SK-N-SH (cell line): Measurements from ENCODE around the gene PDE2A.

Source experiments
- EZH2phosphoT487 ChIP-seq: fragments of 200-600 bp; sonication (generic); IDR thresholded peaks from 2 replicates; pipeline ENCODE4 v1.6.1; 2017; ENCODE audit warnings: low read depth, mixed run types, mild to moderate bottlenecking, antibody characterized with exemption, moderate library complexity, borderline replicate concordance
- PBX3 ChIP-seq: IDR thresholded peaks from 2 replicates; pipeline ENCODE4; 2012
- POLR2AphosphoS5 ChIP-seq: IDR thresholded peaks from 2 replicates; pipeline ENCODE4 v1.6.1; 2012; ENCODE audit warnings: low read depth, low read length
- RAD21 ChIP-seq: IDR thresholded peaks from 2 replicates; pipeline ENCODE4 v1.6.1; 2012; ENCODE audit warnings: mild to moderate bottlenecking, low read length
- RCOR1 ChIP-seq: fragments of 150-350 bp; IDR thresholded peaks from 2 replicates; pipeline ENCODE4 v1.6.1; 2017; ENCODE audit warnings: antibody characterized with exemption, low read length
- RFX5 ChIP-seq: IDR thresholded peaks from 2 replicates; pipeline ENCODE4 v1.6.1; 2012; ENCODE audit warnings: mild to moderate bottlenecking, improper control_type of control experiment, low read length
- YY1 ChIP-seq: IDR thresholded peaks from 2 replicates; pipeline ENCODE4 v1.4.0; 2012; ENCODE audit warnings: low read depth, mild to moderate bottlenecking
- TF ChIP-seq, protein P1 (sequence below): fragments of 200-600 bp; sonication (generic); IDR thresholded peaks from 2 replicates; pipeline ENCODE4 v1.6.1; 2017; ENCODE audit warnings: antibody characterized with exemption, mild to moderate bottlenecking, moderate library complexity
- TF ChIP-seq, protein P2 (sequence below): fragments of 150-350 bp; IDR thresholded peaks from 2 replicates; pipeline ENCODE4 v1.6.1; 2016; ENCODE audit warnings: mild to moderate bottlenecking, low read depth, low read length

- TF ChIP-seq RAD21 = no peak
- TF ChIP-seq RFX5 = no peak
- no peak for TF ChIP-seq RCOR1
- TF ChIP-seq, protein P1, sequence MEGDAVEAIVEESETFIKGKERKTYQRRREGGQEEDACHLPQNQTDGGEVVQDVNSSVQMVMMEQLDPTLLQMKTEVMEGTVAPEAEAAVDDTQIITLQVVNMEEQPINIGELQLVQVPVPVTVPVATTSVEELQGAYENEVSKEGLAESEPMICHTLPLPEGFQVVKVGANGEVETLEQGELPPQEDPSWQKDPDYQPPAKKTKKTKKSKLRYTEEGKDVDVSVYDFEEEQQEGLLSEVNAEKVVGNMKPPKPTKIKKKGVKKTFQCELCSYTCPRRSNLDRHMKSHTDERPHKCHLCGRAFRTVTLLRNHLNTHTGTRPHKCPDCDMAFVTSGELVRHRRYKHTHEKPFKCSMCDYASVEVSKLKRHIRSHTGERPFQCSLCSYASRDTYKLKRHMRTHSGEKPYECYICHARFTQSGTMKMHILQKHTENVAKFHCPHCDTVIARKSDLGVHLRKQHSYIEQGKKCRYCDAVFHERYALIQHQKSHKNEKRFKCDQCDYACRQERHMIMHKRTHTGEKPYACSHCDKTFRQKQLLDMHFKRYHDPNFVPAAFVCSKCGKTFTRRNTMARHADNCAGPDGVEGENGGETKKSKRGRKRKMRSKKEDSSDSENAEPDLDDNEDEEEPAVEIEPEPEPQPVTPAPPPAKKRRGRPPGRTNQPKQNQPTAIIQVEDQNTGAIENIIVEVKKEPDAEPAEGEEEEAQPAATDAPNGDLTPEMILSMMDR = no peak
- TF ChIP-seq POLR2AphosphoS5 = no peak
- TF ChIP-seq EZH2phosphoT487 = no peak
- TF ChIP-seq, protein P2, sequence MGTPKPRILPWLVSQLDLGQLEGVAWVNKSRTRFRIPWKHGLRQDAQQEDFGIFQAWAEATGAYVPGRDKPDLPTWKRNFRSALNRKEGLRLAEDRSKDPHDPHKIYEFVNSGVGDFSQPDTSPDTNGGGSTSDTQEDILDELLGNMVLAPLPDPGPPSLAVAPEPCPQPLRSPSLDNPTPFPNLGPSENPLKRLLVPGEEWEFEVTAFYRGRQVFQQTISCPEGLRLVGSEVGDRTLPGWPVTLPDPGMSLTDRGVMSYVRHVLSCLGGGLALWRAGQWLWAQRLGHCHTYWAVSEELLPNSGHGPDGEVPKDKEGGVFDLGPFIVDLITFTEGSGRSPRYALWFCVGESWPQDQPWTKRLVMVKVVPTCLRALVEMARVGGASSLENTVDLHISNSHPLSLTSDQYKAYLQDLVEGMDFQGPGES = no peak
- no peak for TF ChIP-seq YY1
- TF ChIP-seq PBX3 = no peak
Measured at GRCh38 chr11:72637198-72637597, 37.0 kb downstream of the PDE2A start.
